ENCODE results near the gene TMEM225B.

- TF ChIP-seq POLR2A (IDR thresholded peaks at IDR 0.05) (no peak), CTCF (IDR thresholded peaks at IDR 0.05 in 8 of 11, conservative IDR thresholded peaks at IDR 0.05 in 3 of 11) (no peak), POLR2AphosphoS5 (IDR thresholded peaks at IDR 0.05) (no peak)
Measured at GRCh38 chr7:99606531-99606930, 8.5 kb downstream of the TMEM225B start.

All from spleen (tissue), 7 donors.